Keratinocyte (primary cell): ENCODE results near the gene PHYH. TPM values are rescaled to one million over a fixed set of nuclear protein-coding genes. Genes with fewer than 3 reads are reported as not detected.
"Not testable (repeated sequence)": the region's sequence is repeated elsewhere in the genome, so short reads cannot be mapped to it uniquely, and the experiment has no call there.

Experiments
- DNase-seq: peaks from one replicate; pipeline ENCODE4 v3.0.0-alpha.2; 2011; ENCODE audit warnings: low read depth, missing footprints, low spot score
- FAIRE-seq: peaks from 2 replicates; lab custom pipeline; 2011; peaks lifted over from hg19 to GRCh38; lab: Jason Lieb, UNC
- H2AFZ ChIP-seq: 2 replicates; pipeline ENCODE4 v1.6.0; 2012; ENCODE audit warnings: low read length, control low read depth, inconsistent platforms; ENCODE audit not compliant: control insufficient read depth
- H3K27ac ChIP-seq: 2 replicates; pipeline ENCODE4 v1.5.1; 2011; ENCODE audit warnings: low read length; ENCODE audit not compliant: control insufficient read depth, insufficient read depth
- H3K27me3 ChIP-seq: 3 replicates; pipeline ENCODE4 v1.6.0; 2011; ENCODE audit warnings: low read length; ENCODE audit not compliant: control insufficient read depth, insufficient read depth; ENCODE audit errors: extremely low read depth
- H3K36me3 ChIP-seq, 2 experiments: 2 replicates in 1 of 2; 3 replicates in 1 of 2; pipeline ENCODE4 v1.5.1; 2011; ENCODE audit warnings: low read length in 2 of 2, mild to moderate bottlenecking in 1 of 2; ENCODE audit not compliant: control insufficient read depth in 2 of 2, insufficient read depth in 2 of 2; ENCODE audit errors: extremely low read depth in 1 of 2
- H3K4me1 ChIP-seq: 3 replicates; pipeline ENCODE4 v1.5.1; 2011; ENCODE audit warnings: low read length; ENCODE audit not compliant: control insufficient read depth, insufficient read depth; ENCODE audit errors: extremely low read depth
- H3K4me2 ChIP-seq: 3 replicates; pipeline ENCODE4 v1.6.0; 2011; ENCODE audit warnings: low read depth, low read length; ENCODE audit not compliant: control insufficient read depth, insufficient read depth; ENCODE audit errors: extremely low read depth
- H3K4me3 ChIP-seq, 3 experiments: fragments of 200-600 bp in 1 of 3; sonication (generic) in 1 of 3; 2 replicates in 2 of 3; 3 replicates in 1 of 3; pipeline ENCODE4 v1.5.1; 2011 to 2016; ENCODE audit warnings: low read length in 3 of 3, mild to moderate bottlenecking in 3 of 3, control low read depth in 2 of 3, inconsistent platforms in 1 of 3, low read depth in 1 of 3, mixed read lengths in 1 of 3, mixed run types in 1 of 3, moderate library complexity in 1 of 3; ENCODE audit not compliant: control insufficient read depth in 2 of 3, insufficient read depth in 2 of 3; ENCODE audit errors: extremely low read depth in 1 of 3
- H3K79me2 ChIP-seq: 2 replicates; pipeline ENCODE4 v1.6.0; 2012; ENCODE audit warnings: low read length; ENCODE audit not compliant: control insufficient read depth, insufficient read depth
- H3K9ac ChIP-seq: 3 replicates; pipeline ENCODE4 v1.6.0; 2011; ENCODE audit warnings: low read length; ENCODE audit not compliant: control insufficient read depth, insufficient read depth; ENCODE audit errors: extremely low read depth
- H3K9me1 ChIP-seq: 3 replicates; pipeline ENCODE4 v1.6.0; 2011; ENCODE audit warnings: low read length; ENCODE audit not compliant: control insufficient read depth, insufficient read depth; ENCODE audit errors: extremely low read depth
- H3K9me3 ChIP-seq: 2 replicates; pipeline ENCODE4 v1.5.1; 2012; ENCODE audit warnings: low read depth, low read length; ENCODE audit not compliant: control insufficient read depth
- H4K20me1 ChIP-seq: 3 replicates; pipeline ENCODE4 v1.6.0; 2011; ENCODE audit warnings: low read length; ENCODE audit not compliant: control insufficient read depth, insufficient read depth; ENCODE audit errors: extremely low read depth
- EZH2 ChIP-seq: IDR thresholded peaks from one replicate; pipeline ENCODE4 v1.6.1; 2012; ENCODE audit warnings: inconsistent platforms, mild to moderate bottlenecking, low read length, moderate library complexity
- dilution Hi-C: fragments of 300-500 bp; cut with MboI; formaldehyde crosslinking; loops from one replicate; pipeline ENCODE4 v1.7.0; 2020; ENCODE audit warnings: low sequenced_read_pairs; ENCODE audit not compliant: extremely low pct_ligation_motif_present
- polyA plus RNA-seq, 5 experiments: library from polyadenylated mRNA; depleted of rRNA in 3 of 5; stranded (reverse) in 3 of 5; stranded (forward) in 1 of 5; unstranded in 1 of 5; fragments of >200 nt; gene quantifications; 1 replicate in 1 of 5; 2 replicates in 3 of 5; 3 replicates in 1 of 5; pipeline versions ENCODE4 v1.2.1 to v1.2.3, GENCODE V29; 2011 to 2012; ENCODE audit warnings: missing spikeins in 2 of 5, low read depth in 1 of 5, low replicate concordance in 1 of 5
- TF ChIP-seq, protein P1 (sequence below), 3 experiments: IDR thresholded peaks in 1 of 3; conservative IDR thresholded peaks in 1 of 3; optimal IDR thresholded peaks in 1 of 3; 2 replicates in 2 of 3; 3 replicates in 1 of 3; pipeline versions ENCODE3 to v1.5.1; 2011; ENCODE audit warnings: low read length in 3 of 3, mild to moderate bottlenecking in 3 of 3, moderate library complexity in 2 of 3, control low read depth in 1 of 3, inconsistent platforms in 1 of 3; ENCODE audit not compliant: insufficient read depth in 2 of 3; ENCODE audit errors: extremely low read depth in 1 of 3

PHYH gene
- polyA plus RNA-seq, 1 donor (not counting 4 experiments of a cell fraction or from before 2014, with no cell fraction given), result 11.5 TPM

DNA sequence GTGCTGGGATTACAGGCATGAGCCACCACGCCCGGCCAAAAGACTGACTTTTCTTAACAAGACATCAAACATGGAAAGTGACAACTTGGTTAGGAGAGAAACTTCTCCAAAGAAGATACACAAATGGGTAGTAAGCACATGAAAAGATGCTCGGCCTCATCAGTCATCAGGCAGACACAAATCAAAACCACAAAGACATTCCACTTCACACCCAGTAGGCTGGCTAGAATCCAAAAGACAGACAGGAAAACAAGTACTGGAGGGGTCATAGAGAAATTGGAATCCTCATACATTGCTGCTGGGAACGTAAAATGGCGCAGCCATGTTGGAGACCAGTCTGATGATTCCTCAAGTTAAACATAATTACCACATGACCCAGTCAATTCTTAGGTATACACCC, 31.8 kb upstream of the PHYH start:
- Histone ChIP-seq H3K27me3 (no peaks in the 10 kb centered on the region), H4K20me1 (no peaks in the 10 kb centered on the region), H3K36me3 (peaks cover 17 to 18% of the 10 kb centered on the region in 2 experiments), H2AFZ (no peak overlapping the region), H3K4me3 (no peak overlapping the region), H3K9me1 (no peaks in the 10 kb centered on the region), H3K79me2 (no peaks in the 10 kb centered on the region), H3K4me2 (no peak overlapping the region), H3K4me1 (no peaks in the 10 kb centered on the region), H3K27ac (no peak overlapping the region), H3K9ac (no peak overlapping the region), H3K9me3 (no peaks in the 10 kb centered on the region)
- TF ChIP-seq, protein P1, sequence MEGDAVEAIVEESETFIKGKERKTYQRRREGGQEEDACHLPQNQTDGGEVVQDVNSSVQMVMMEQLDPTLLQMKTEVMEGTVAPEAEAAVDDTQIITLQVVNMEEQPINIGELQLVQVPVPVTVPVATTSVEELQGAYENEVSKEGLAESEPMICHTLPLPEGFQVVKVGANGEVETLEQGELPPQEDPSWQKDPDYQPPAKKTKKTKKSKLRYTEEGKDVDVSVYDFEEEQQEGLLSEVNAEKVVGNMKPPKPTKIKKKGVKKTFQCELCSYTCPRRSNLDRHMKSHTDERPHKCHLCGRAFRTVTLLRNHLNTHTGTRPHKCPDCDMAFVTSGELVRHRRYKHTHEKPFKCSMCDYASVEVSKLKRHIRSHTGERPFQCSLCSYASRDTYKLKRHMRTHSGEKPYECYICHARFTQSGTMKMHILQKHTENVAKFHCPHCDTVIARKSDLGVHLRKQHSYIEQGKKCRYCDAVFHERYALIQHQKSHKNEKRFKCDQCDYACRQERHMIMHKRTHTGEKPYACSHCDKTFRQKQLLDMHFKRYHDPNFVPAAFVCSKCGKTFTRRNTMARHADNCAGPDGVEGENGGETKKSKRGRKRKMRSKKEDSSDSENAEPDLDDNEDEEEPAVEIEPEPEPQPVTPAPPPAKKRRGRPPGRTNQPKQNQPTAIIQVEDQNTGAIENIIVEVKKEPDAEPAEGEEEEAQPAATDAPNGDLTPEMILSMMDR (optimal IDR thresholded peaks at IDR 0.05 in 1 of 3, IDR thresholded peaks at IDR 0.05 in 1 of 3, conservative IDR thresholded peaks at IDR 0.05 in 1 of 3; ENCODE audit: extremely low read depth in 1 of 3, insufficient read depth in 2 of 3, low read length in 3 of 3), result no peak
- no peak for TF ChIP-seq EZH2
- dilution Hi-C loops, result no loop called here
- FAIRE-seq (no peak), DNase-seq (no peak)

DNA sequence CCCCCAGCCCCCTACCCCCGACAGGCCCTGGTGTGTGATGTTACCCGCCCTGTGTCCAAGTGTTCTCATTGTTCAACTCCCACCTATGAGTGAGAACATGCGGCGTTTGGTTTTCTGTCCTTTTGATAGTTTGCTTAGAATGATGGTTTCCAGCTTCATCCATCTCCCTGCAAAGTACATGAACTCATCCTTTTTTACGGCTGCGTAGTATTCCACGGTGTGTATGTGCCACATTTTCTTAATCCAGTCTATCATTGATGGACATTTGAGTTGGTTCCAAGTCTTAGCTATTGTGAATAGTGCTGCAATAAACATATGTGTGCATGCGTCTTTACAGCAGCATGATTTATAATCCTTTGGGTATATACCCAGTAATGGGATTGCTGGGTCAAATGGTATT, 31.1 kb upstream of the PHYH start:
- H3K4me1 ChIP-seq, H4K20me1 ChIP-seq, H3K27ac ChIP-seq, FAIRE-seq, H3K9me3 ChIP-seq, dilution Hi-C loops, H3K9me1 ChIP-seq, H3K27me3 ChIP-seq, H2AFZ ChIP-seq, H3K4me2 ChIP-seq, H3K4me3 ChIP-seq, H3K9ac ChIP-seq, H3K79me2 ChIP-seq, DNase-seq: not testable (repeated sequence)
- H3K36me3 ChIP-seq, result peaks cover 15 to 18% of the 10 kb centered on the region in 2 experiments

DNA sequence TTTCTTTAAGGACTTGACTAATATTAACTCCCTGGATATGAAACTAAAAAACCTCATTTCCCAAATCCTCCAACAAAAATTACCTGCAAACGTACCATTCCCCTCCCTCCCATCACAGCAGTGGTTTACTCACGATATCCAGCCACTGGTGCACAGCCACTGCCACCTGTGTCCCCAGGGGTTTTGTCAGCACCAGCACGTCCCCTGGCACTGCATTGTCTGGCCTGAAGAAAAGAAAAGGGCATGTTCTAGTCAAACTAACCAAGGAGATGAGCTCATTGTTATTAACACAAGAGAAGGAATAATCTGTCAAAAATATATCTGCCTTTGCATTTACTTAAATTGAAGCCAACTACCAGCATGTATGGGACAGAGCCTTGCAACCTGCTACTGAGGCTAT, 29.7 kb upstream of the PHYH start:
- Histone ChIP-seq H3K9me1 (no peaks in the 10 kb centered on the region), H3K79me2 (no peaks in the 10 kb centered on the region), H2AFZ (no peak overlapping the region), H3K4me1 (no peaks in the 10 kb centered on the region), H3K36me3 (peaks cover 12 to 18% of the 10 kb centered on the region in 2 experiments), H3K4me3 (no peak overlapping the region), H3K9me3 (no peaks in the 10 kb centered on the region), H3K4me2 (no peak overlapping the region), H3K27ac (no peak overlapping the region), H3K9ac (no peak overlapping the region), H4K20me1 (no peaks in the 10 kb centered on the region), H3K27me3 (no peaks in the 10 kb centered on the region)
- no peak for DNase-seq
- dilution Hi-C loops, result no loop called here
- TF ChIP-seq EZH2, result no peak
- TF ChIP-seq, protein P1 (optimal IDR thresholded peaks at IDR 0.05 in 1 of 3, IDR thresholded peaks at IDR 0.05 in 1 of 3, conservative IDR thresholded peaks at IDR 0.05 in 1 of 3; ENCODE audit: extremely low read depth in 1 of 3, insufficient read depth in 2 of 3, low read length in 3 of 3), result no peak
- no peak for FAIRE-seq
